Keratinocyte (primary cell): ENCODE results near the gene CTCFL. TPM values are rescaled to one million over a fixed set of nuclear protein-coding genes. Genes with fewer than 3 reads are reported as not detected.

Experiments used
- DNase-seq: peaks from one replicate; pipeline ENCODE4 v3.0.0-alpha.2; 2011; ENCODE audit warnings: low read depth, missing footprints, low spot score
- FAIRE-seq: peaks from 2 replicates; lab custom pipeline; 2011; peaks lifted over from hg19 to GRCh38; lab: Jason Lieb, UNC
- H2AFZ ChIP-seq: 2 replicates; pipeline ENCODE4 v1.6.0; 2012; ENCODE audit warnings: low read length, control low read depth, inconsistent platforms; ENCODE audit not compliant: control insufficient read depth
- H3K27ac ChIP-seq: 2 replicates; pipeline ENCODE4 v1.5.1; 2011; ENCODE audit warnings: low read length; ENCODE audit not compliant: control insufficient read depth, insufficient read depth
- H3K27me3 ChIP-seq: 3 replicates; pipeline ENCODE4 v1.6.0; 2011; ENCODE audit warnings: low read length; ENCODE audit not compliant: control insufficient read depth, insufficient read depth; ENCODE audit errors: extremely low read depth
- H3K36me3 ChIP-seq, 2 experiments: 2 replicates in 1 of 2; 3 replicates in 1 of 2; pipeline ENCODE4 v1.5.1; 2011; ENCODE audit warnings: low read length in 2 of 2, mild to moderate bottlenecking in 1 of 2; ENCODE audit not compliant: control insufficient read depth in 2 of 2, insufficient read depth in 2 of 2; ENCODE audit errors: extremely low read depth in 1 of 2
- H3K4me1 ChIP-seq: 3 replicates; pipeline ENCODE4 v1.5.1; 2011; ENCODE audit warnings: low read length; ENCODE audit not compliant: control insufficient read depth, insufficient read depth; ENCODE audit errors: extremely low read depth
- H3K4me2 ChIP-seq: 3 replicates; pipeline ENCODE4 v1.6.0; 2011; ENCODE audit warnings: low read depth, low read length; ENCODE audit not compliant: control insufficient read depth, insufficient read depth; ENCODE audit errors: extremely low read depth
- H3K4me3 ChIP-seq, 3 experiments: fragments of 200-600 bp in 1 of 3; sonication (generic) in 1 of 3; 2 replicates in 2 of 3; 3 replicates in 1 of 3; pipeline ENCODE4 v1.5.1; 2011 to 2016; ENCODE audit warnings: low read length in 3 of 3, mild to moderate bottlenecking in 3 of 3, control low read depth in 2 of 3, inconsistent platforms in 1 of 3, low read depth in 1 of 3, mixed read lengths in 1 of 3, mixed run types in 1 of 3, moderate library complexity in 1 of 3; ENCODE audit not compliant: control insufficient read depth in 2 of 3, insufficient read depth in 2 of 3; ENCODE audit errors: extremely low read depth in 1 of 3
- H3K79me2 ChIP-seq: 2 replicates; pipeline ENCODE4 v1.6.0; 2012; ENCODE audit warnings: low read length; ENCODE audit not compliant: control insufficient read depth, insufficient read depth
- H3K9ac ChIP-seq: 3 replicates; pipeline ENCODE4 v1.6.0; 2011; ENCODE audit warnings: low read length; ENCODE audit not compliant: control insufficient read depth, insufficient read depth; ENCODE audit errors: extremely low read depth
- H3K9me1 ChIP-seq: 3 replicates; pipeline ENCODE4 v1.6.0; 2011; ENCODE audit warnings: low read length; ENCODE audit not compliant: control insufficient read depth, insufficient read depth; ENCODE audit errors: extremely low read depth
- H3K9me3 ChIP-seq: 2 replicates; pipeline ENCODE4 v1.5.1; 2012; ENCODE audit warnings: low read depth, low read length; ENCODE audit not compliant: control insufficient read depth
- H4K20me1 ChIP-seq: 3 replicates; pipeline ENCODE4 v1.6.0; 2011; ENCODE audit warnings: low read length; ENCODE audit not compliant: control insufficient read depth, insufficient read depth; ENCODE audit errors: extremely low read depth
- EZH2 ChIP-seq: IDR thresholded peaks from one replicate; pipeline ENCODE4 v1.6.1; 2012; ENCODE audit warnings: inconsistent platforms, mild to moderate bottlenecking, low read length, moderate library complexity
- dilution Hi-C: fragments of 300-500 bp; cut with MboI; formaldehyde crosslinking; loops from one replicate; pipeline ENCODE4 v1.7.0; 2020; ENCODE audit warnings: low sequenced_read_pairs; ENCODE audit not compliant: extremely low pct_ligation_motif_present
- polyA plus RNA-seq, 5 experiments: library from polyadenylated mRNA; depleted of rRNA in 3 of 5; stranded (reverse) in 3 of 5; stranded (forward) in 1 of 5; unstranded in 1 of 5; fragments of >200 nt; gene quantifications; 1 replicate in 1 of 5; 2 replicates in 3 of 5; 3 replicates in 1 of 5; pipeline versions ENCODE4 v1.2.1 to v1.2.3, GENCODE V29; 2011 to 2012; ENCODE audit warnings: missing spikeins in 2 of 5, low read depth in 1 of 5, low replicate concordance in 1 of 5
- TF ChIP-seq, protein P1 (sequence below), 3 experiments: IDR thresholded peaks in 1 of 3; conservative IDR thresholded peaks in 1 of 3; optimal IDR thresholded peaks in 1 of 3; 2 replicates in 2 of 3; 3 replicates in 1 of 3; pipeline versions ENCODE3 to v1.5.1; 2011; ENCODE audit warnings: low read length in 3 of 3, mild to moderate bottlenecking in 3 of 3, moderate library complexity in 2 of 3, control low read depth in 1 of 3, inconsistent platforms in 1 of 3; ENCODE audit not compliant: insufficient read depth in 2 of 3; ENCODE audit errors: extremely low read depth in 1 of 3

Gene CTCFL
- polyA plus RNA-seq, 1 donor (not counting 4 experiments of a cell fraction or from before 2014, with no cell fraction given): not detected

- Histone ChIP-seq H3K9ac (no peak overlapping the region), H3K9me3 (no peaks in the 10 kb centered on the region), H3K4me1 (no peaks in the 10 kb centered on the region), H3K4me2 (no peak overlapping the region), H3K9me1 (no peaks in the 10 kb centered on the region), H3K36me3 (no peaks in the 10 kb centered on the region), H3K27ac (no peak overlapping the region), H3K27me3 (peaks cover 62% of the 10 kb centered on the region), H3K4me3 (no peak overlapping the region), H4K20me1 (no peaks in the 10 kb centered on the region), H2AFZ (no peak overlapping the region), H3K79me2 (no peaks in the 10 kb centered on the region)
- dilution Hi-C loops: no loop called here
- DNase-seq (no peak), FAIRE-seq (no peak)
- TF ChIP-seq EZH2: no peak
- TF ChIP-seq, protein P1, sequence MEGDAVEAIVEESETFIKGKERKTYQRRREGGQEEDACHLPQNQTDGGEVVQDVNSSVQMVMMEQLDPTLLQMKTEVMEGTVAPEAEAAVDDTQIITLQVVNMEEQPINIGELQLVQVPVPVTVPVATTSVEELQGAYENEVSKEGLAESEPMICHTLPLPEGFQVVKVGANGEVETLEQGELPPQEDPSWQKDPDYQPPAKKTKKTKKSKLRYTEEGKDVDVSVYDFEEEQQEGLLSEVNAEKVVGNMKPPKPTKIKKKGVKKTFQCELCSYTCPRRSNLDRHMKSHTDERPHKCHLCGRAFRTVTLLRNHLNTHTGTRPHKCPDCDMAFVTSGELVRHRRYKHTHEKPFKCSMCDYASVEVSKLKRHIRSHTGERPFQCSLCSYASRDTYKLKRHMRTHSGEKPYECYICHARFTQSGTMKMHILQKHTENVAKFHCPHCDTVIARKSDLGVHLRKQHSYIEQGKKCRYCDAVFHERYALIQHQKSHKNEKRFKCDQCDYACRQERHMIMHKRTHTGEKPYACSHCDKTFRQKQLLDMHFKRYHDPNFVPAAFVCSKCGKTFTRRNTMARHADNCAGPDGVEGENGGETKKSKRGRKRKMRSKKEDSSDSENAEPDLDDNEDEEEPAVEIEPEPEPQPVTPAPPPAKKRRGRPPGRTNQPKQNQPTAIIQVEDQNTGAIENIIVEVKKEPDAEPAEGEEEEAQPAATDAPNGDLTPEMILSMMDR (optimal IDR thresholded peaks at IDR 0.05 in 1 of 3, IDR thresholded peaks at IDR 0.05 in 1 of 3, conservative IDR thresholded peaks at IDR 0.05 in 1 of 3; ENCODE audit: extremely low read depth in 1 of 3, insufficient read depth in 2 of 3, low read length in 3 of 3): no peak
These were observed 56.2 kb downstream of the CTCFL start for GRCh38 chr20:57468523-57469417.

- Histone ChIP-seq H3K4me2 (no peak overlapping the region), H3K9ac (no peak overlapping the region), H2AFZ (no peak overlapping the region), H3K4me1 (no peaks in the 10 kb centered on the region), H4K20me1 (no peaks in the 10 kb centered on the region), H3K9me1 (no peaks in the 10 kb centered on the region), H3K27me3 (peaks cover 53% of the 10 kb centered on the region), H3K9me3 (no peaks in the 10 kb centered on the region), H3K36me3 (no peaks in the 10 kb centered on the region), H3K4me3 (no peak overlapping the region), H3K27ac (no peak overlapping the region), H3K79me2 (no peaks in the 10 kb centered on the region)
- DNase-seq (no peak), FAIRE-seq (no peak)
- dilution Hi-C loops: no loop called here
- TF ChIP-seq, protein P1 (optimal IDR thresholded peaks at IDR 0.05 in 1 of 3, IDR thresholded peaks at IDR 0.05 in 1 of 3, conservative IDR thresholded peaks at IDR 0.05 in 1 of 3; ENCODE audit: extremely low read depth in 1 of 3, insufficient read depth in 2 of 3, low read length in 3 of 3): no peak
- TF ChIP-seq EZH2: no peak
These were observed 57.2 kb downstream of the CTCFL start for GRCh38 chr20:57467742-57468141.
